GM18499 (cell line): ENCODE measurements around the gene IL22RA2.
A peak's percentile ranks its signal among the peaks of the same experiment; 100 is the strongest.
"Not testable (repeated sequence)": the region's sequence is repeated elsewhere in the genome, so short reads cannot be mapped to it uniquely, and the experiment has no call there.

Experiments used
- ATAC-seq: cut with Tn5 transposase; IDR thresholded peaks from one replicate; pipeline ENCODE4 v1.9.1; 2021; ENCODE audit warnings: moderate number of reproducible peaks; ENCODE audit not compliant: insufficient read depth, unreplicated experiment

Gene IL22RA2

GRCh38 chr6:137134483-137134882 is 39.0 kb downstream of the IL22RA2 start:
- ATAC-seq: no peak

GRCh38 chr6:137133122-137133521 is 40.3 kb downstream of the IL22RA2 start:
- no peak for ATAC-seq

GRCh38 chr6:137126875-137127485 is 46.5 kb downstream of the IL22RA2 start:
- no peak for ATAC-seq

- no peak for ATAC-seq
Measured at GRCh38 chr6:137123078-137123477, 50.4 kb downstream of the IL22RA2 start.

- ATAC-seq: no peak
Measured at GRCh38 chr6:137122612-137123011, 50.8 kb downstream of the IL22RA2 start.

GRCh38 chr6:137121401-137121997 is 51.9 kb downstream of the IL22RA2 start:
- no peak for ATAC-seq

GRCh38 chr6:137120748-137121147 is 52.7 kb downstream of the IL22RA2 start:
- ATAC-seq: no peak

GRCh38 chr6:137119196-137120104 is 54.0 kb downstream of the IL22RA2 start:
- ATAC-seq: no peak

GRCh38 chr6:137117581-137117980 is 55.9 kb downstream of the IL22RA2 start:
- ATAC-seq: no peak

- ATAC-seq: no peak
Measured at GRCh38 chr6:137116807-137117206, 56.6 kb downstream of the IL22RA2 start.

- no peak for ATAC-seq
Measured at GRCh38 chr6:137115658-137116057, 57.8 kb downstream of the IL22RA2 start.

GRCh38 chr6:137112067-137112355 is 61.4 kb downstream of the IL22RA2 start:
- no peak for ATAC-seq

- no peak for ATAC-seq
Measured at GRCh38 chr6:137111296-137112066, 62.0 kb downstream of the IL22RA2 start.

- no peak for ATAC-seq
Measured at GRCh38 chr6:137107767-137108105, 65.7 kb downstream of the IL22RA2 start.

- ATAC-seq: not testable (repeated sequence)
Measured at GRCh38 chr6:137107047-137107766, 66.2 kb downstream of the IL22RA2 start.

GRCh38 chr6:137106183-137106582 is 67.3 kb downstream of the IL22RA2 start:
- ATAC-seq: no peak

- no peak for ATAC-seq
Measured at GRCh38 chr6:137105375-137105774, 68.1 kb downstream of the IL22RA2 start.

- ATAC-seq: no peak
Measured at GRCh38 chr6:137104926-137105325, 68.5 kb downstream of the IL22RA2 start.

- ATAC-seq: peak; percentile 70
Measured at GRCh38 chr6:137102851-137103492, 70.5 kb downstream of the IL22RA2 start.
